ENCODE measurements around the gene GPAM.

GPAM gene

DNA sequence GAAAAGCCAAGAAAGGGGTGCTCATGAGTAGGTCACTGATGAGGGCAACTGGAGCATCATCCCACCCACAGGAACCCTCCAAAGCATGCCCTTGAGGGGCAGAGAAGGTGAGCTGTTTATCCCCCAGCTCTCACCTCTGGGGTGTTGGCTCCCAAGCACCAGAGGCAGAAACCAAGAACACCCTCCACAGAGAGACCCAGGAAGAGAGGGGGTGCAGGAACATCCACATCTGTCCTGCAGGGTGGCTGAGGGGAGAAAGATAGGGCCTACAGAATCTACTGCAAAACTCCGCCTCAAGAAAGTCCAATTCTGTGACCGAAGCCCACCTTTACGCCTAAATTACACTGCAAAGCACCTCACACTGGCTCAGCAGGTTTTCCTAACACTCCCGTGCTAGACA is 40.1 kb downstream of the GPAM start:
- H3K4me3 ChIP-seq (ENCODE audit: low read depth, low read length) = no peak overlapping the region
- TF ChIP-seq, protein P1, sequence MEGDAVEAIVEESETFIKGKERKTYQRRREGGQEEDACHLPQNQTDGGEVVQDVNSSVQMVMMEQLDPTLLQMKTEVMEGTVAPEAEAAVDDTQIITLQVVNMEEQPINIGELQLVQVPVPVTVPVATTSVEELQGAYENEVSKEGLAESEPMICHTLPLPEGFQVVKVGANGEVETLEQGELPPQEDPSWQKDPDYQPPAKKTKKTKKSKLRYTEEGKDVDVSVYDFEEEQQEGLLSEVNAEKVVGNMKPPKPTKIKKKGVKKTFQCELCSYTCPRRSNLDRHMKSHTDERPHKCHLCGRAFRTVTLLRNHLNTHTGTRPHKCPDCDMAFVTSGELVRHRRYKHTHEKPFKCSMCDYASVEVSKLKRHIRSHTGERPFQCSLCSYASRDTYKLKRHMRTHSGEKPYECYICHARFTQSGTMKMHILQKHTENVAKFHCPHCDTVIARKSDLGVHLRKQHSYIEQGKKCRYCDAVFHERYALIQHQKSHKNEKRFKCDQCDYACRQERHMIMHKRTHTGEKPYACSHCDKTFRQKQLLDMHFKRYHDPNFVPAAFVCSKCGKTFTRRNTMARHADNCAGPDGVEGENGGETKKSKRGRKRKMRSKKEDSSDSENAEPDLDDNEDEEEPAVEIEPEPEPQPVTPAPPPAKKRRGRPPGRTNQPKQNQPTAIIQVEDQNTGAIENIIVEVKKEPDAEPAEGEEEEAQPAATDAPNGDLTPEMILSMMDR (IDR thresholded peaks at IDR 0.05; ENCODE audit: insufficient read depth, low read depth, low read length, missing control alignments) = no peak
- no peak for DNase-seq (ENCODE audit: low read depth)

DNA sequence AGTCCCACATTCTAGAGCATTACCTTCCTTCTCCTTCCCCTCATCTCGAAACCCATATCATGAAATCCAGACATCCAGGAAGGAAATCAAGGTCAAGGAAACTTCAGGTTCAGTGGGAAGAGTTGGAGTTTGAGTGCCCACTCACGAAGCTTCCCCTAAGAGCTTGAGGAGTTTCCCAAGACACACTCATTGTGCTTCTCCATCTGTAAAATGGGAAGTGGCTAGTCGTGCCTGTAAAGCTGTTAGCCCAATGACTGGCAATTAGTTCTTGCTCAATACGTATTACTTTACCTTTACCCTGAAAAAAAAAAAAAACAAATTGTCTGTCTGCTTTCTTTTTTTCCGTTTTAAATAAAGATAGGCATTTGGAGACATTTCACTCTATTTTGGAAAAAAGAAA is 42.3 kb downstream of the GPAM start:
- DNase-seq (ENCODE audit: low read depth) = no peak
- TF ChIP-seq, protein P1 (IDR thresholded peaks at IDR 0.05; ENCODE audit: insufficient read depth, low read depth, low read length, missing control alignments) = no peak
- H3K4me3 ChIP-seq (ENCODE audit: low read depth, low read length) = no peak overlapping the region

DNA sequence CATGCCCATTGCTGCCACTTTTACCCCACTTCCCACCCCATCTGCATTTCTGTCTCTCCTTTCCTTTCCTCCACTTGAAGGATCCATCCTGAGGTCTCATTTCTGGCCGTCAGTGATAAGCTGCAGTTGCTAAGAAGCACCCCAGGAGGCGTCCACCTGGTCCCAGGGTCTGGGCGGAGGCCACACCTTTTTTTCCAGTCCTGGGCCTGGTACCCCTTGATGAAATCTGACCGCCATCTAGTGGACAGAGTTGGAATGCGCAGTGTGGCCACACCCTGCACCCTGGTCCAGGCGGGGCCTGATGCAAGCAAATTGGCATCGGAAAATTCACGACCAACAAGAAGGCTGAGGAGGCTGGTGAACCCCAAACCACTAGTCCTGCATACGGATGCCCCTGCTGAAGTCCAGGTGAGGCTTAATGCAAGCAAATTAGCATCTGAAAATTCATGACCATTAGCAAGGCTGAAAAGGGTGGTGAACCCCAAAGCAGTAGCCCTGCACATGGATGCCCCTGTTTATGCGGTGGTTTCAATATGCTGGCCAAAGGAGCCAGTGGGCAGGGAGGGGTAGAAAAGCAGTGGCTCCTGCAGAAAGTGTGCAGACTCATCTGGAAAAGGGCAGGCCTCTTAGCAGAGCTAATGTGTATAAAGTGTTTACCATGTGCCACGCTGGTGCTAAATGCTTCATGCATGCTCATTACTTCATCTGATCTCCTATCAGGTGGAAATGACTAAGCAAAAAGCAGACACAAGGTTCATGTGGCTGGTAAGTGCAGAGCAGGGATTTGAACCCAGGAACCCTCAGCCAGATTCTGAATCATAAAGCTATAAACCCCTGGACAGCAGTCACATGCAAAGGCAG is 43.2 kb downstream of the GPAM start:
- TF ChIP-seq, protein P1 (IDR thresholded peaks at IDR 0.05; ENCODE audit: insufficient read depth, low read depth, low read length, missing control alignments) = peak; percentile 90
- peak; percentile 85 for DNase-seq (ENCODE audit: low read depth)
- no peak overlapping the region for H3K4me3 ChIP-seq (ENCODE audit: low read depth, low read length)

DNA sequence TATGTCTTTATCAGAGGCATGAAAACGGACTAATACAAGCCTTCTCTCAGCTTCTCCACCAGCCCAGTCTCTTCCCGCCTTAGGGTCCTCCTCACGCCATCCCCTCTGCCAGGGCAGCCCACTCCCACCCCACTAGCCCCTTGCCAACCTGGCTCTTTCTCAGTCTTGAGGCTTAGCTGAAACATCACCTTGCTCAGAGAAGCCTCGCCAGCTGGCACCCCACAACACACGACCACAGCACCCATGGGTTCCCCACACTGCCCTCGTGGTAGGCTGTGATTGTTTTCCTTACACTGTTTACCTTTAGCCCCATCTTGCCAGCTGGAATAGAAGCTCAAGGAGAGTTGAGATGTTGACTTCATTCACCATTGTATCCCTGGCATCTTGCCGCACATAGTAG is 44.4 kb downstream of the GPAM start:
- no peak for DNase-seq (ENCODE audit: low read depth)
- no peak overlapping the region for H3K4me3 ChIP-seq (ENCODE audit: low read depth, low read length)
- TF ChIP-seq, protein P1 (IDR thresholded peaks at IDR 0.05; ENCODE audit: insufficient read depth, low read depth, low read length, missing control alignments) = no peak

DNA sequence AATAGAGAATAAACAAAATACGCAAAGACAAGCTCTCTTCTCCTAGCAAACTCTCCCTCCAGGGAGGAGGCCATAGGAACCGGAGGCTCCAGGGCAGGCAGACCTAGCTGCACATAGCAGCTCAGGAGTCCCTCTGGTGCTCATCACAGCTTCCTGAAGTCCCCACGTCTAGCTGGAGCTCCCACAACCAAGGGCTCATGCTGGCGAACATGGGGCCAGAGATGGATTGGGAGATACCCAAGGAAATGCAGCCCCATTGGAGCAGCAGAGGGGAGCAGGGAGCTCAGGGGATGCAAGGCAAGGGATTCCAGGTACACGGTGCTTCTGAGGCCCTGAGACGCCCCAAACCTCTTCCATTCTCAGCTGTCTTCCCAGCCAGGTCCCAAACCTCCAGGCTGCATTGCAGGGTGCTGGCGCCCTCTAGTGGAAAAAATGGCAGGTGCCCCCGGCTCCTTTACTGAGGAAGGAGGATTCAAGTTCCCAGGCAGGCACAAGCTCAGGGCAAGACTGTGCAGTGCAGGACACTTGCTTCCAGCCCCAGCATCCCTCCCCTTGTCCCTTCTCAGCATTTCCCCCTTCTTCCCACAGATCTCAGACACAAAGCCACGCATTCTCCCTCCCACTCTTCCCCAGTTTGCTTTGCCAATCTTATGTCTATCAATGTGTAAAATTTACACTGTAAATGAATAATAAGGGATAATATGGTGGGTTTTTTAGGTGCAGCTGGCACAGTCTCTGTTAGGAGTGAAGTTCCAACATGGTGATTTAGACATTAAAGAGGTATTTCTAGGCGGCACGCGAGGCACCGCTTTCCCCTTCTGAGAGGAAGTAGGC is 46.2 kb downstream of the GPAM start:
- peak; percentile 63 for DNase-seq (ENCODE audit: low read depth)
- TF ChIP-seq, protein P1 (IDR thresholded peaks at IDR 0.05; ENCODE audit: insufficient read depth, low read depth, low read length, missing control alignments) = peak; percentile 90

DNA sequence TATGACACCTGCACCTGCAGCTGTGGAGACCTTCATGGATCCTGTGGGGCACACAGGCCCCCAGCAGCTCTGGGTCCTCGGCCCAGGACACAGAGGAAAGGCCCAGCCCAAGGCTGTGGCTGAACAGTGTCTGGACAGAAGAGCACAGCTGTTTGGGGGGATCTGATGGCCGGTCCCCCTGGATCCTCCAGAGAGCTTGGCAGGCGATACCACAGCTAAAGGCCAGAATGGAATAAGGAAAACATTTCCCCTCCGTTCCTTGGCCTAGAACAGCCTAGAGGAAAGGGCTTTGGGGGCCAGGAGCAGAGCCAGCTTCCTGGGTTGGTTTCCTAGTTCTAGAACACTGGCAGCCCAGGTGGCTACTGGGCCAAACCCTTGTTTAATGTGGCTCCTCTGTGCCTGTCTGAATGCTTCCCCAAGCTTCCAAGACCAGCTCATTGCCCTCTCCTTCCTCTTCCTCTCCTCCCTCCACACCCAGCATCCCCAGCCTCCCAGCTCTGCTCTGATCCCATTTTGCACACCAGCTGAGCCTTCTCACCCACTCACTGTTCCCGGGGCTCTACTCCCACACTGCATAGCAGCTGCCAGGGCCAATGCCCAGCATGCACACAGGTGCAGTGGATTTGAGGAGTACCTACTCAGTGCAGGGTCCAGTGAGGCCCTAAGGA is 46.9 kb downstream of the GPAM start:
- TF ChIP-seq, protein P1 (IDR thresholded peaks at IDR 0.05; ENCODE audit: insufficient read depth, low read depth, low read length, missing control alignments) = no peak
- H3K4me3 ChIP-seq (ENCODE audit: low read depth, low read length) = no peak overlapping the region
- DNase-seq (ENCODE audit: low read depth) = no peak

More for the DNA sequence above, 46.2 kb downstream of the GPAM start:
- no peak overlapping the region for H3K4me3 ChIP-seq (ENCODE audit: low read depth, low read length)

Data from GM12865 (cell line).